Nephron (organoid): Measurements from ENCODE around the gene ROBO1.

Source experiments
- H3K27ac Mint-ChIP-seq, 3 experiments: 2 replicates each; pipeline ENCODE4 v1.8.0; 2020; ENCODE audit warnings: mixed read lengths in 3 of 3, mild to moderate bottlenecking in 2 of 3, moderate library complexity in 1 of 3
- H3K27me3 Mint-ChIP-seq: 2 replicates; pipeline ENCODE4 v1.8.0; 2021; ENCODE audit warnings: low read depth, mild to moderate bottlenecking, moderate library complexity, mixed read lengths
- H3K36me3 Mint-ChIP-seq: 2 replicates; pipeline ENCODE4 v1.8.0; 2020; ENCODE audit warnings: low read depth, mixed read lengths
- H3K4me1 Mint-ChIP-seq: 2 replicates; pipeline ENCODE4 v1.8.0; 2020; ENCODE audit warnings: mixed read lengths
- H3K4me3 Mint-ChIP-seq, 3 experiments: 2 replicates each; pipeline ENCODE4 v1.8.0; 2020; ENCODE audit warnings: mild to moderate bottlenecking in 3 of 3, mixed read lengths in 3 of 3, moderate library complexity in 2 of 3
- H3K9me3 Mint-ChIP-seq: 2 replicates; pipeline ENCODE4 v1.8.0; 2020; ENCODE audit warnings: mixed read lengths
- TF ChIP-seq, protein P1 (sequence below), 3 experiments: fragments of 200-600 bp; sonication (generic); IDR thresholded peaks; one replicate each; pipeline ENCODE4 v1.5.0; 2021; ENCODE audit warnings: antibody characterized with exemption in 3 of 3; ENCODE audit not compliant: unreplicated experiment in 3 of 3

Gene ROBO1

DNA sequence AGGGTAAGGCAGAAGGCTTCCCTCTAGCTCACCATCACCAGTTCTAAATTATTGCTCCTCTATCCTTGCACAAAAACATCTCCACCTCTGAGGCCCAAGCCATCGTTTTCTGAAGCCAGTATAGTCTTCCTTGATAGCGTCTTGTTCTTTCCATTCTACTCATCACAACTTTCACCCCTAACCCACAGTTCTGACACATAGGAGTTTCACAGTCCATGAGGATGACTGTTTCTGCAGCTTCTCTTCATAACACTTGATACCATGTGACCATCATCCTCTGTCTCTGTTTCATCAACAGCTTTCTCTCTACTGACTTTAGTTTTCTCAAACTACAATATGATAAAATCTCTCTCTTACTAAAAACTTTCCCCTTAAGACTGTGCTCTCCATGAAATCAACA lies 1166.5 kb downstream of the ROBO1 start:
- Mint-ChIP-seq H3K27ac (no peak overlapping the region), H3K4me3 (no peak overlapping the region), H3K4me1 (no peaks in the 10 kb centered on the region), H3K36me3 (peaks cover 48% of the 10 kb centered on the region), H3K9me3 (no peaks in the 10 kb centered on the region), H3K27me3 (no peaks in the 10 kb centered on the region)
- TF ChIP-seq, protein P1, sequence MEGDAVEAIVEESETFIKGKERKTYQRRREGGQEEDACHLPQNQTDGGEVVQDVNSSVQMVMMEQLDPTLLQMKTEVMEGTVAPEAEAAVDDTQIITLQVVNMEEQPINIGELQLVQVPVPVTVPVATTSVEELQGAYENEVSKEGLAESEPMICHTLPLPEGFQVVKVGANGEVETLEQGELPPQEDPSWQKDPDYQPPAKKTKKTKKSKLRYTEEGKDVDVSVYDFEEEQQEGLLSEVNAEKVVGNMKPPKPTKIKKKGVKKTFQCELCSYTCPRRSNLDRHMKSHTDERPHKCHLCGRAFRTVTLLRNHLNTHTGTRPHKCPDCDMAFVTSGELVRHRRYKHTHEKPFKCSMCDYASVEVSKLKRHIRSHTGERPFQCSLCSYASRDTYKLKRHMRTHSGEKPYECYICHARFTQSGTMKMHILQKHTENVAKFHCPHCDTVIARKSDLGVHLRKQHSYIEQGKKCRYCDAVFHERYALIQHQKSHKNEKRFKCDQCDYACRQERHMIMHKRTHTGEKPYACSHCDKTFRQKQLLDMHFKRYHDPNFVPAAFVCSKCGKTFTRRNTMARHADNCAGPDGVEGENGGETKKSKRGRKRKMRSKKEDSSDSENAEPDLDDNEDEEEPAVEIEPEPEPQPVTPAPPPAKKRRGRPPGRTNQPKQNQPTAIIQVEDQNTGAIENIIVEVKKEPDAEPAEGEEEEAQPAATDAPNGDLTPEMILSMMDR (IDR thresholded peaks at IDR 0.05; ENCODE audit: unreplicated experiment in 3 of 3): no peak

DNA sequence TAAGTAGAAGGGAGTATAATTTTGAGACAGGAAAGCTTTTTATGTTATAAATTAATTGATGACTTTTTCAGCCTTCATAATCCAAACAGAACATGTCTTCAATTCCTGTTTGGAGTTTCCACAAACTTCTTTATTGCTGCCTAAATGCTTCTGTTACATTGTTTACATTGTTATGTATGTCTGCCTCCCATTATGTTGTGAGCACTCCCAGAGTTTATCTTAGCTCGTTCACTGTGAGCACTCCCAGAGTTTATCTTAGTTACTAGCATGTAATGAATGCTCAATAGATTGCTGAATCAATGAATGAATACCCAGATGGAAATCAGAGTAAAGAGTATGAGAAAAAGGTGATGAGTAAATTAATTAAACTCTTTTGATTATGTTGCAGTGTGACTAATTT lies 1178.0 kb downstream of the ROBO1 start:
- Mint-ChIP-seq H3K27me3 (peaks cover 3% of the 10 kb centered on the region), H3K4me3 (no peak overlapping the region), H3K36me3 (peaks cover 16% of the 10 kb centered on the region), H3K9me3 (peaks cover 9% of the 10 kb centered on the region), H3K4me1 (no peaks in the 10 kb centered on the region), H3K27ac (no peak overlapping the region)
- TF ChIP-seq, protein P1 (IDR thresholded peaks at IDR 0.05; ENCODE audit: unreplicated experiment in 3 of 3): no peak

DNA sequence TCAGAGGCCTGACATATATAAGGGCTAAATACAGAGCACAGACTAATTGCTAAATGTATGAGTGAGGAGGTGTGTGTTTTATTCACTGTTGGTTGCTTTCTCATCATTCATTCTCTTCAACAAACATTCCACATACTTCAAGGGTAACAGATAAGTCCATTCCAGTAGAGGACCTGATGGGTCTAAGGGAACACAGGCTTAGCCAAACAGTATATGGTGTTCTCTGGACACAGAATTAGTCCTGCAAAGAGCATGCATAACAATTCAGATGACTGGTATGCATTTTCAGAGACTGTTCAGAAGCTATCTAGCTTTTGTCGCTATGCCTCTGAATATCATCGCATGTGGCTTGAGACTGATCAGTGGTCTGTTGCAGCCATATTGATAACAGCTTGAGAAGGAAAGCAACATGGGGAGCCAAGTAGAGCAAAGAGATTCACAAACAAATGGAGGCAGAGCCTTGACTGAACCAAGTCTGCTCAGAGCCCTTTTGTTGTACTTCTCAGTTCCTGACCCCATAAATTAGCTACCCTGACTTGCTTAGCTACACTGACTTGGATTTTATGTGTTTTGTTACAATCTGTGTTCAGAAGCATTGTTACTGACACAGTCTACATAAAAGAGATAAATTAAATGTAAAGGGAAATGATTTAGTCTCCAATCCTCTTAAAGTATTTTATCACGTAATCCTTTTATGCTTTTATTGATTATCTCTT lies 1178.7 kb downstream of the ROBO1 start:
- Mint-ChIP-seq H3K4me3 (no peak overlapping the region), H3K27me3 (peaks cover 3% of the 10 kb centered on the region)

DNA sequence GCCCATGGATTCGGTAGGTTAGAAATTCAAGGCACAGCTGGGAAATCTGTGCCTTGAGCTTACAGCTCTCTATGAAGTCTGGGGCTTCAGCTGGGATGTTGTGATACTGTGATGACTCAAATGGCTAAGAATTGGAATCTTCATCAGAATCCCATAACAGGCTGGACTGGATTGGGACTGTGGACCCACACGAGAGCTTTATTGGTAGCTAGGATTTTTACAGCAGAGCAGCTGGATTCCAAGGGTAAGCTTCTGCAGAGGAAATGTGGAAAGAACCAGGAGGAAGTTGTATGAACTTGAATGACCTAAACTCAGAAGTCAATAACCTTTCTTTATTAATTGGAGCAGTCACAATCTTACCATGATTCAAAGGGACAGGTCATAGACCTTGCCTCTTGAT lies 1187.1 kb downstream of the ROBO1 start:
- Mint-ChIP-seq H3K27me3 (no peaks in the 10 kb centered on the region), H3K36me3 (peaks cover 4% of the 10 kb centered on the region), H3K9me3 (peaks cover 10% of the 10 kb centered on the region)

More for the DNA sequence above, 1178.7 kb downstream of the ROBO1 start:
- Mint-ChIP-seq H3K27ac (peak overlapping the region in 1 of 3 experiments; percentile 60), H3K9me3 (peaks cover 10% of the 10 kb centered on the region), H3K36me3 (peaks cover 11% of the 10 kb centered on the region), H3K4me1 (no peaks in the 10 kb centered on the region)
- TF ChIP-seq, protein P1 (IDR thresholded peaks at IDR 0.05; ENCODE audit: unreplicated experiment in 3 of 3): no peak

DNA sequence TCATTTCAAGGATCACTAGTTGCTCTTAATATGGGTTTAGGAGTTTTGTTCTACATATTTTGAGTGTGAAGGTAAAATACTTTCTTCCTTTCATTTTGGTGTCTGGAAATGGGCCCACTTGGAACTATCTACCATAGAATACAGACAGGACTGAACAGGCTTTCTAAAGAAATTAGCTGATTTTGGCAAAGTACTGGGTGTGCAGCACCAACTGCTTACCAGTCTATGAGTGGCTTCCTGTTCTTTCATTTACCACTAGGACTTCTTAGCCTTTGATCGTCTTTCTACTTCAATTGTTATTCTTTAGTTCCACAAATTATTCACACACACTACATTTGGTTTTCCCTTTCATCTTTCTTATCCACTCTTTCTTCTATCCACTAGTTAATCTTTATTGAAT lies 1196.3 kb downstream of the ROBO1 start:
- Mint-ChIP-seq H3K36me3 (no peaks in the 10 kb centered on the region), H3K4me1 (no peaks in the 10 kb centered on the region), H3K9me3 (peaks cover 3% of the 10 kb centered on the region), H3K27me3 (no peaks in the 10 kb centered on the region), H3K4me3 (no peak overlapping the region), H3K27ac (no peak overlapping the region)
- TF ChIP-seq, protein P1 (IDR thresholded peaks at IDR 0.05; ENCODE audit: unreplicated experiment in 3 of 3): no peak

More for the DNA sequence above, 1187.1 kb downstream of the ROBO1 start:
- Mint-ChIP-seq H3K4me3 (no peak overlapping the region), H3K4me1 (peaks cover 6% of the 10 kb centered on the region), H3K27ac (no peak overlapping the region)
- TF ChIP-seq, protein P1 (IDR thresholded peaks at IDR 0.05; ENCODE audit: unreplicated experiment in 3 of 3): no peak

DNA sequence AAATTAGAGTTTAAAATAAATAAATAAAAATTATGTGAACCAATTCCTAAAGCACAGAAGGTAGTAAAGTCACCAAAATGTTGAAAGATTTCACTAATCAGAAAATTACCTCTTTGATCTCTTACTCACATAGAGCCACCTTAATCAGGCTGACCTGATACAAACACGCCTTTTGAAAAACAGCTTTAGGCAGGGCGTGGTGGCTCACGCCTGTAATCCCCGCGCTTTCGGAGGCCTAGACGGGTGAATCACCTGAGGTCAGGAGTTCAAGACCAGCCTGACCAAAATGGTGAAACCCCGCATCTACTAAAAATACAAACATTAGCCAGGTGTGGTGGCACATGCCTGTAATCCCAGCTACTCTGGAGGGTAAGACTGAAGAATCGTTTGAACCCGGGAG lies 1197.3 kb downstream of the ROBO1 start:
- peaks cover 6% of the 10 kb centered on the region for H3K9me3 Mint-ChIP-seq
- no peak overlapping the region for H3K27ac Mint-ChIP-seq
- no peaks in the 10 kb centered on the region for H3K27me3 Mint-ChIP-seq
- no peaks in the 10 kb centered on the region for H3K36me3 Mint-ChIP-seq
- TF ChIP-seq, protein P1 (IDR thresholded peaks at IDR 0.05; ENCODE audit: unreplicated experiment in 3 of 3): no peak
- H3K4me1 Mint-ChIP-seq: no peaks in the 10 kb centered on the region
- no peak overlapping the region for H3K4me3 Mint-ChIP-seq
